ENCODE results near the gene LEF1.

DNA sequence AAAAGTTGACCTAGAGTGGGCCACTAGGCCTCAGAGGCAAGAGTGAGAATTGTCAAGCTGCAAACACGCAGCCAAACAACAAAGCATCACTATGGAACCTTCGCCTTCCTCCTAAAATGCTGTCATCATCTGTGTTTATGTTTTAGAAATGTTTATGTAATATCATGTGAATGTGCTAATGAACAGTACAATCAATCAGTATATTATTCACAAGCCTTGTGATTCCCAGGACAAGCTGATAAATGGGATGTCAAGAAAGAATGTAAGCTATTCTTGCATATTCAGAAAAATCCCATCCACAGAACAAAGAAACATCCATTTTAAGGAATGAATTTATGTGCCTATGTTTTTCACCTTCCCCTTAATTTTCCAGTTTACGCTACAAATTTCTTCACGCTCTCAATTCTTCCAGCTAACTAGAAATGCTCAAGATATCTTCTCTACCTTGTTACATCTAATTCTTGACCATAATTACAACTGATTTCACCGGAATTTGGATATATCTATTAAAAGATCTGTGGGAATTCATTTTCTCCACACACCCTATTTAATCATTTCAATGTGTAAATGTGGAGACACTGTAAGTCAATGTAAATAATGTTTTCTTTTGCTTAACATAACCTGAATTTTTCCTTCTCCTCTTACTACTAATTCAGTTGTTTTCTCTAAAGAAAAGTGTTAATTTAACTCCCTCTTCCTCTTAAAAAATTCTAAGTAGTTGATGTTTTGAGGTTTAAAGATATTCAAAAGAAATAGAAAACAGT, 65.5 kb downstream of the LEF1 start:
- TF ChIP-seq, protein P1, sequence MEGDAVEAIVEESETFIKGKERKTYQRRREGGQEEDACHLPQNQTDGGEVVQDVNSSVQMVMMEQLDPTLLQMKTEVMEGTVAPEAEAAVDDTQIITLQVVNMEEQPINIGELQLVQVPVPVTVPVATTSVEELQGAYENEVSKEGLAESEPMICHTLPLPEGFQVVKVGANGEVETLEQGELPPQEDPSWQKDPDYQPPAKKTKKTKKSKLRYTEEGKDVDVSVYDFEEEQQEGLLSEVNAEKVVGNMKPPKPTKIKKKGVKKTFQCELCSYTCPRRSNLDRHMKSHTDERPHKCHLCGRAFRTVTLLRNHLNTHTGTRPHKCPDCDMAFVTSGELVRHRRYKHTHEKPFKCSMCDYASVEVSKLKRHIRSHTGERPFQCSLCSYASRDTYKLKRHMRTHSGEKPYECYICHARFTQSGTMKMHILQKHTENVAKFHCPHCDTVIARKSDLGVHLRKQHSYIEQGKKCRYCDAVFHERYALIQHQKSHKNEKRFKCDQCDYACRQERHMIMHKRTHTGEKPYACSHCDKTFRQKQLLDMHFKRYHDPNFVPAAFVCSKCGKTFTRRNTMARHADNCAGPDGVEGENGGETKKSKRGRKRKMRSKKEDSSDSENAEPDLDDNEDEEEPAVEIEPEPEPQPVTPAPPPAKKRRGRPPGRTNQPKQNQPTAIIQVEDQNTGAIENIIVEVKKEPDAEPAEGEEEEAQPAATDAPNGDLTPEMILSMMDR (IDR thresholded peaks at IDR 0.05): no peak
- TF ChIP-seq EZH2 (IDR thresholded peaks at IDR 0.05; ENCODE audit: borderline replicate concordance, insufficient read depth, low read depth, low read length, poor library complexity, severe bottlenecking): no peak

Measured in B cell (primary cell).